Dermis microvascular lymphatic vessel endothelial cell (primary cell): ENCODE results near the gene SEM1. TPM values are rescaled to one million over a fixed set of nuclear protein-coding genes. Genes with fewer than 3 reads are reported as not detected.

Source experiments
- DNase-seq, 2 donors: peaks; one replicate each; pipeline versions ENCODE4 v3.0.0 to v3.0.0-alpha.2; 2010; ENCODE audit warnings: low read depth in 2 of 2
- total RNA-seq: library from RNA; depleted of rRNA; stranded (reverse); fragments of >200 nt; gene quantifications from 2 replicates; pipeline ENCODE4 v1.2.1, GENCODE V29; 2014

The SEM1 gene
- total RNA-seq, 1 donor from 2014 or later: 53.1 TPM

DNA sequence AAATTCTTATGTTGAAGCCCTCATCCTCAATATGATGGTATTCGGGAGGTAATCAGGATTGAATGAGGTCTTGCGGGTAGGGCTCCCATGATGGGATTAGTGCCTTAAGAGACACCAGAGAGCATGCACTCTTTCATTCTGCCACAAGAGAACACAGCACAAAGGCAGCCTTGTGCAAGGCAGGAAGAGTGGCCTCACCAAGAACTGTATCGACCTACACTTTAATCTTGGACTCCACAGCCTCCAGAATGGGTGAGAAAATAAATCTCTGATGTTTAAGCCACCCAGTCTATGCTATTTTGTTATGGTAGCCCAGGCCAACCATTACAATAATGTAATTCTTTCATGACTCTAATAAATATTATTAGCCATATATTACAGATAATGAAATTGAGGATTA, 8.4 kb downstream of the SEM1 start:
- no peak for DNase-seq

- DNase-seq: no peak
Measured at GRCh38 chr7:96700516-96700915, 9.1 kb downstream of the SEM1 start.

GRCh38 chr7:96699219-96699871, 10.3 kb downstream of the SEM1 start:
- DNase-seq: no peak

- peak in 1 of 2 donors; percentile 73 for DNase-seq
Measured at GRCh38 chr7:96698449-96698848, 11.2 kb downstream of the SEM1 start.

- peak; percentile 31 to 75 for DNase-seq
Measured at GRCh38 chr7:96697822-96698221, 11.8 kb downstream of the SEM1 start.

DNA sequence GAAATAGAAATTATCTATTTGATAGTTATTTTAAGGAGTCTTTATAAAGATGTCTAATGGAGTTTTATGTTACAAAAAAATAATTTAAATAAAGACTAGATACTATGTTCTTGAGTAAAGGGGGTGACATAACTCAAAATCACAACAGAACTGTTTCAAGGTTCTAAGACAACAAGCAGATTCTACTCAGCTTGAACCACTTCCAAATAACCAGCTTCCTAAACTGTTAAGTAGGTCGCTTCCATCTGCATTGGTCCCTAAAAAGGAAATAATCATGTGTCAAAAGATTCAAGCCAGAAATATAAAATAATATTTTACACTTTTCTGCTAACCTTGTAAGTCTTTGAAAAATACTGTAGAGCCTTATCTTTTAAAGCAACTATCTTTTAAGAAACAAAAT, 14.1 kb downstream of the SEM1 start:
- DNase-seq: no peak

DNA sequence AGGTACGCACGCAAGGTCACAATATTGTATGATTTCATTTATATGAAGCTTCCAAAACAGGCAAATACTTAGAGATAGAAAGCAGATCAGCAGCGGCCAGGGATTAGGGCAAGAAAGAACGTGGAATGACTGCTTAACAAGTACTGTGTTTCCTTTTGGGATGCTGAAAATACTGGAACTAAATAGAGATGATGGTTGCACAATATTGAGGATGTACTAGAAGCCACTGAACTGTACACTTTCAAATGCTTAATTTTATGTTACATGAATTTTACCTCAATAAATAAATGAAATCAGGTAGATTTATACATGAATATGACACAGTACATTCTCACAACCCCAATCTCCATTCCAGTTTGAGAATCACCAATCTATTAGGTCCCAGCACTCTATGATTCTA, 15.6 kb downstream of the SEM1 start:
- DNase-seq: no peak

DNA sequence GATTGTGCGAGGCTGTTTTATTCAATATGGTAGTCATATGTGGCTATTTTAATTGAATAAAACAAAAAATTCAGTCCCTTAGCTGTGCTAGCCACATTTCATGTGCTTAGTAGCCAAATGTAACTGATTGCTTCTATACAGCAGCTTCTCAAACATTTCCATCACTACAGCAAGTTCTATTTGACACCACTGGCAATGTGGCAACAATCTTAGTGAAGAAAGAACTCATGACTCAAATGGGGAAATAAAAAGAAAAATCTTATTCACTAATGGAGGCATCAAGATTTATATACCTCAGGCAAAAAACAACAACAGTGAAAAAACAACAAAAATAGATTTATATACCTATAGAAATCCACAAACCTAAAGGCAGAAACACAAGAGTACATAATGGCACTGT, 17.9 kb downstream of the SEM1 start:
- DNase-seq: no peak

DNA sequence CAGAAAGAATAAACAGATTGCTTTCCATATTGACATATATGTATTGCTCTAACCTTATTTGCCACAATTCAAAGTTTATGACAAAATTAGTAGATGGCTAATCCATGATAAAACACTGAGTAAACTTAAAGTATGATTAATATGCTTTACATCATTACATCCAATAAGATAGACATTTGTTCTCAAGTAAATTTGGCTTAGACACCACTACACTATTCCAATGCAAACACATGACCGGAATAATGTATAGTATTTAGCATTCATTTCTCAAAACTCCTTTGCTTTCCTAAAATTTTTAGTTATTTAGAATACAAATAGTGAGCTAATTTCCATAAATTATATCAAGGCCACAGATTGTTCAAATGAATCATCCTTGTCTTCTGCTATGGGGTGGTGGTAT, 20.2 kb downstream of the SEM1 start:
- no peak for DNase-seq

DNA sequence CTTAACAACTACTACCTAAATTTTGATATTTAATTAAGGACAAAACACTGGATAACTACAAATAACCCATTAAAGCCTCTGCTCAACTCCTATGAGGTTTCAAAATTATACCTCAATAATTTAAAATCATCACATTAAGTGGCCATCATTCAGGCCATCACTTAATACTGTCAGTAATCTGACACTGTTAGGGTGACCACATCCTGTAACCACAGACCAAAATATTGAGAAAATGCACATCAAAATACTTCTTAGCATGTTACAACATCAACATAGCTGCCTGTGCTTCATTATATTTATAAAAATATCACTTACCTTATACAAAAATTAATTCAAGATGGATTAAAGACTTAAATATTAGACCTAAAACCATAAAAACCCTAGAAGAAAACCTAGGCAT, 23.3 kb downstream of the SEM1 start:
- no peak for DNase-seq

DNA sequence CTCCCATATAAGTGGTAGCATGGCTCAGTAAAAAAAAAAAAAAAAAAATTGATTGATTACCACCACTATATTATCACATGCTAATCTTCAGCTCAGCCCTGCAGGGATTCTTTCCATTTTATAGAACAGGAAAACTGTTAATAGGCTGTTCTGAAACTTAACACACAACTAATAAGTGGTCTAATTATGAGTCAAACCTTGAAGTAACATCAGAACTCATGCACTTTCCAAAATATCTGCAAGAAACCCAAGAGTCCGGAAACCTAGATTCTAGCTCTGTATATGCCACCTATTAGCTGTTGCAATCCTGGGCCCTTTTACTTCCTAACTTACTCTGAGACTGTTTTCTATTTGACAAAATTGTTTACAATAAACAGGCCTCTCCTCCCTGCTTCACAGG, 23.9 kb downstream of the SEM1 start:
- DNase-seq: no peak

GRCh38 chr7:96685353-96685752, 24.3 kb downstream of the SEM1 start:
- DNase-seq: no peak

GRCh38 chr7:96679886-96680285, 29.8 kb downstream of the SEM1 start:
- no peak for DNase-seq

DNA sequence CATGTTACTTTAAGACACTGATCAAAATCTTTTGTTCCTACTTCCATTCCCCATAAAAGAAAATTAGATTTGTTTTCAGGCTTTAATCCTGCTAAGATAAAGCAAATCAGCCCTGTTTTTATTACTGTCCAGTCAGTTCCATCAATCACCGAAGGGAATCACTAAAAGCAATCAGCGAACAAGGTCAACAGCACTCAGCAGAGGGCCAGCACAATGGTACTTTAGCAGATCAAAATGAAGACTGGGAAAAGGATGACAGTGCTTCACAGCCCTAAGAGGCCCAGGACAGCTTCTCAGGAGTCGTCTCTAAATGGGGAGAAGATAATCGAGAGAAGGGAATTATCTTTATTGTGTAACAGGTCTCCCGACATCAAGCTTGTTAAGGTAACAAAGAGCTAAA, 32.7 kb downstream of the SEM1 start:
- DNase-seq: no peak

DNA sequence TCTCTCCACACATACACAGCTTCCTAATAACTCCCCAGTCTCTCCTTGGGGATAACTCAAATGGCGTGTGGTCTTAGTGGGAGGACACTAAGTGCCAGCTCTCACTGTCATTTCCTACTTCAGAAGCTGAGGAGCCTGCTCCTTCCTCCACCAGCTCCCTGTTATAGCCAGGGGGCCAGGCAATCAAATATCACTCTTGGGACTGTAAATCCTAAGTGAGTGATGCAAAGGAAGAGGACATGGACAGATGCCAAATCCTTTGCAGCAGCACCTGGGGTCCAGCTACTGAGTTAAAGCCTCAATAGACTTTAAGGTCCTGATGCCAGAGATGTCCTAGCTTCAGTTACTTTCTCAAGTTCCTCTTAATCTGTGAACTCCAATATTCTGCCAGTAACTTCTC, 34.1 kb downstream of the SEM1 start:
- DNase-seq: peak in 1 of 2 donors; percentile 43

DNA sequence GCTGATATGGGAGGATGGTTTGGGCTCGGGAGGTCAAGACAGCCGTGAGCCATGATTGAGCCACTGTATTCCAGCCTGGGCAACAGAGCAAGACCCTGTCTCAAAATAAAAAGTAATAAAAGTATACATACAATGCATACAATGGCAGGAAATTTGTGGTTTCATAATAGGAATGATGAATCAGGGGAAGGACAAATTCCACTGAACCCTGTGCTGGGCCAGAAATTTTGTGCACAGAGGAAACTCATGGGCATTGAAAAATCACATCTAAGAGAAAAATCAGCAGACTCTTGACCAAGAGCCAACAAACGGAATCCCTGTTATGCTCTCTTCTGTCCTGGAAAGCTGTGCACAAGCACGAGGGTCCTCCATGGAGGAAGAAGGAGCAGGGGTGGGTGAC, 35.1 kb downstream of the SEM1 start:
- peak; percentile 21 to 78 for DNase-seq

- no peak for DNase-seq
Measured at GRCh38 chr7:96671854-96672253, 37.8 kb downstream of the SEM1 start.

GRCh38 chr7:96670338-96671289, 39.0 kb downstream of the SEM1 start:
- DNase-seq: peak in 1 of 2 donors; percentile 28

DNA sequence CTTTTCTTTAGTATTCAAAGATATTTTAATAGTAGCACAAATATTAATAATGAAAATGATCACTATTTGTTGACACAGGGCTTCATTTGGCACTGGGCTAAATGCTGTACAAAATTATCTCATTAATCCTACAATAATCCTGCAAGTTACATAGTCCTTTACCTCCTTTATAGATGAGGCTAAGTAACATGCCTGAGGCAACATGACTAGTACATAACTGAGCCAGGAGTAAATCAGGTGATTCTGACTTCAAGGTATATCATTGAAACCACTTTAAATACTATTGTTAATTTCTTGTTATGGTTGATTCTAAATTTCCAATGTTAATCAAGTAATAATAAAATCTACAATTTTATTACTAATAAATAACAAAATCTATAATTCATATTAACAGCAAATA, 39.8 kb downstream of the SEM1 start:
- DNase-seq: no peak

DNA sequence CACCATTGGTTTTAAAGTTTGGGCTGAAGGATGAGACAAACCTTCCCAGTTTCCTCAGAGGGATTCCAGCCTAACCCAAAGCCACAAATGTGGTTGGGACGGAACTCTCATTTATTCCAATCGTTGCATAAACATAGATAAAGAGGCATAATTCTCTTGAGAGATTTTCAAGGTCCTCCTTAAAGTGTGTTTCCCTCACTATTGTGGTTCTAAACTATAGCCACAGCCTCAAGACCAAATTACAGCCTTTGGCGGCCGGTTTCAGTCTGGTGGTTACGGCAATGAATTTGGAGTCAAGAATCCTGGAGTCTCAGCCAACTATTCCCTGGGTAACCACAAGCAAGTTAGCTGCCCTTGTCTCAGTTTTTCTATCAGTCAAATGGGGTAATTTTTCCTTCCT, 42.6 kb downstream of the SEM1 start:
- no peak for DNase-seq

GRCh38 chr7:96665689-96666088, 44.0 kb downstream of the SEM1 start:
- DNase-seq: no peak

GRCh38 chr7:96664793-96665192, 44.9 kb downstream of the SEM1 start:
- DNase-seq: no peak

- peak in 1 of 2 donors; percentile 50 for DNase-seq
Measured at GRCh38 chr7:96663871-96664445, 45.7 kb downstream of the SEM1 start.
